ENCODE results near the gene LOC128125822.

LOC128125822 gene

DNA sequence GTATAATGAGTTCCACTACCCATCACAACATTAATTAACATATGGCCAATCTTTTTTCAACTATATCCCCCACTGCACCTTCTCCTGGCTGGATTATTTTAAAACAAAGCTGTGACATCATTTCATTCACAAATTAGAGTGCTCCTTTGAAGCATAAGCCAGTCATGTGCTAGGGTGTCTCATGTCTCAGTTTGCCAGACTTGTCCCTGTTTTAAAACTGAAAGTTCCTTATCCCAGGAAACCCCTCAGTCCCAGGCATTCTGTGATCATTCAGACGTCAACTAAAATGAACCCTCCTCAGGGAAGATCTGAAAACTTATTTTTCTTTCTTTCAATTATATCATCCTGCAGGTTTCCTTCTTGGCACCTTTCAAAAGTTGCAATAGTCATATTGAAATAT lies 29.3 kb upstream of the LOC128125822 start (continued):
- TF ChIP-seq, protein P1, sequence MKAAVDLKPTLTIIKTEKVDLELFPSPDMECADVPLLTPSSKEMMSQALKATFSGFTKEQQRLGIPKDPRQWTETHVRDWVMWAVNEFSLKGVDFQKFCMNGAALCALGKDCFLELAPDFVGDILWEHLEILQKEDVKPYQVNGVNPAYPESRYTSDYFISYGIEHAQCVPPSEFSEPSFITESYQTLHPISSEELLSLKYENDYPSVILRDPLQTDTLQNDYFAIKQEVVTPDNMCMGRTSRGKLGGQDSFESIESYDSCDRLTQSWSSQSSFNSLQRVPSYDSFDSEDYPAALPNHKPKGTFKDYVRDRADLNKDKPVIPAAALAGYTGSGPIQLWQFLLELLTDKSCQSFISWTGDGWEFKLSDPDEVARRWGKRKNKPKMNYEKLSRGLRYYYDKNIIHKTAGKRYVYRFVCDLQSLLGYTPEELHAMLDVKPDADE (IDR thresholded peaks at IDR 0.05), result no peak
- TF ChIP-seq NANOG (IDR thresholded peaks at IDR 0.05; ENCODE audit: borderline replicate concordance), result no peak
- TF ChIP-seq, protein P2, sequence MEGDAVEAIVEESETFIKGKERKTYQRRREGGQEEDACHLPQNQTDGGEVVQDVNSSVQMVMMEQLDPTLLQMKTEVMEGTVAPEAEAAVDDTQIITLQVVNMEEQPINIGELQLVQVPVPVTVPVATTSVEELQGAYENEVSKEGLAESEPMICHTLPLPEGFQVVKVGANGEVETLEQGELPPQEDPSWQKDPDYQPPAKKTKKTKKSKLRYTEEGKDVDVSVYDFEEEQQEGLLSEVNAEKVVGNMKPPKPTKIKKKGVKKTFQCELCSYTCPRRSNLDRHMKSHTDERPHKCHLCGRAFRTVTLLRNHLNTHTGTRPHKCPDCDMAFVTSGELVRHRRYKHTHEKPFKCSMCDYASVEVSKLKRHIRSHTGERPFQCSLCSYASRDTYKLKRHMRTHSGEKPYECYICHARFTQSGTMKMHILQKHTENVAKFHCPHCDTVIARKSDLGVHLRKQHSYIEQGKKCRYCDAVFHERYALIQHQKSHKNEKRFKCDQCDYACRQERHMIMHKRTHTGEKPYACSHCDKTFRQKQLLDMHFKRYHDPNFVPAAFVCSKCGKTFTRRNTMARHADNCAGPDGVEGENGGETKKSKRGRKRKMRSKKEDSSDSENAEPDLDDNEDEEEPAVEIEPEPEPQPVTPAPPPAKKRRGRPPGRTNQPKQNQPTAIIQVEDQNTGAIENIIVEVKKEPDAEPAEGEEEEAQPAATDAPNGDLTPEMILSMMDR (conservative IDR thresholded peaks at IDR 0.05; ENCODE audit: low read depth in 2 of 2), result no peak

DNA sequence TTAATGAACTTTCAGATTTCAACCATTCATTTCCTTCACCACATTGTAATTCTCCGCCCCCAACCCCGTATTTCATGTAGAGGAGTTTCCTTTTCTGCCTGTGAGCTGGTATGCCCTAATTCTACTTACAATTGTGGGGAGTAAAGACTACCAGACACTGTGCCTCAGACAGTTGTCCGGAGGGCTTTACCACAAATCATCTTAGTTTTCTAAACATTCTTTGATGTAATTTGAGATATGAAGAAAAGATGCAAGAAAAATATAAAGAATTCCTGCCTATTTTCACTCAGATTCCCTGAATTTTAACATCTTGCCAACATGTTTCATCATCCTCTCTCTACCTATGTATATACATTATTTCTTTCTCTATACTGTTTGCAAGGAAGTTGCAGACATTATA lies 28.3 kb upstream of the LOC128125822 start:
- Histone ChIP-seq H3K4me2 (no peak overlapping the region), H3K27ac (ENCODE audit: low read depth) (no peak overlapping the region), H3K4me1 (ENCODE audit: insufficient read depth) (no peaks in the 10 kb centered on the region), H3K4me3 (no peak overlapping the region), H4K20me1 (replicated peaks; ENCODE audit: insufficient read depth) (no peaks in the 10 kb centered on the region), H3K9me2 (ENCODE audit: insufficient read depth) (no peaks in the 10 kb centered on the region), H2AFZ (0 out of 2 replicates have a peak overlapping the region, but pooled peaks have one; percentile 4), H3F3A (replicated peaks; ENCODE audit: low read depth) (no peaks in the 10 kb centered on the region), H3K27me3 (ENCODE audit: insufficient read depth) (no peaks in the 10 kb centered on the region), H3K79me2 (replicated peaks; ENCODE audit: insufficient read depth) (no peaks in the 10 kb centered on the region), H3K36me3 (ENCODE audit: insufficient read depth) (no peaks in the 10 kb centered on the region)
- Mint-ChIP-seq H3K9me3 (peaks cover 10% of the 10 kb centered on the region), H3K27me3 (ENCODE audit: insufficient read depth, low read depth, poor library complexity) (peaks cover 2% of the 10 kb centered on the region), H3K36me3 (ENCODE audit: low read depth) (no peaks in the 10 kb centered on the region), H3K4me3 (no peak overlapping the region), H3K4me1 (no peaks in the 10 kb centered on the region), H3K27ac (no peak overlapping the region)
- ATAC-seq, result no peak
- no peak for DNase-seq (ENCODE audit: low spot score)
- TF ChIP-seq EZH2 (IDR thresholded peaks at IDR 0.05; ENCODE audit: low read depth, unreplicated experiment) (no peak), EZH2phosphoT487 (IDR thresholded peaks at IDR 0.05; ENCODE audit: unreplicated experiment) (no peak), CREB1 (CRISPR knock-in tag; IDR thresholded peaks at IDR 0.05; ENCODE audit: low read depth) (no peak), ZNF114 (CRISPR knock-in tag; IDR thresholded peaks at IDR 0.05) (no peak), NANOG (IDR thresholded peaks at IDR 0.05; ENCODE audit: borderline replicate concordance) (no peak), STAT1 (IDR thresholded peaks at IDR 0.05; ENCODE audit: unreplicated experiment) (no peak), JUNB (IDR thresholded peaks at IDR 0.05; ENCODE audit: unreplicated experiment) (no peak)
- TF ChIP-seq, protein P2 (conservative IDR thresholded peaks at IDR 0.05; ENCODE audit: low read depth in 2 of 2), result no peak
- TF ChIP-seq, protein P1 (IDR thresholded peaks at IDR 0.05), result no peak
- TF ChIP-seq, protein P3, sequence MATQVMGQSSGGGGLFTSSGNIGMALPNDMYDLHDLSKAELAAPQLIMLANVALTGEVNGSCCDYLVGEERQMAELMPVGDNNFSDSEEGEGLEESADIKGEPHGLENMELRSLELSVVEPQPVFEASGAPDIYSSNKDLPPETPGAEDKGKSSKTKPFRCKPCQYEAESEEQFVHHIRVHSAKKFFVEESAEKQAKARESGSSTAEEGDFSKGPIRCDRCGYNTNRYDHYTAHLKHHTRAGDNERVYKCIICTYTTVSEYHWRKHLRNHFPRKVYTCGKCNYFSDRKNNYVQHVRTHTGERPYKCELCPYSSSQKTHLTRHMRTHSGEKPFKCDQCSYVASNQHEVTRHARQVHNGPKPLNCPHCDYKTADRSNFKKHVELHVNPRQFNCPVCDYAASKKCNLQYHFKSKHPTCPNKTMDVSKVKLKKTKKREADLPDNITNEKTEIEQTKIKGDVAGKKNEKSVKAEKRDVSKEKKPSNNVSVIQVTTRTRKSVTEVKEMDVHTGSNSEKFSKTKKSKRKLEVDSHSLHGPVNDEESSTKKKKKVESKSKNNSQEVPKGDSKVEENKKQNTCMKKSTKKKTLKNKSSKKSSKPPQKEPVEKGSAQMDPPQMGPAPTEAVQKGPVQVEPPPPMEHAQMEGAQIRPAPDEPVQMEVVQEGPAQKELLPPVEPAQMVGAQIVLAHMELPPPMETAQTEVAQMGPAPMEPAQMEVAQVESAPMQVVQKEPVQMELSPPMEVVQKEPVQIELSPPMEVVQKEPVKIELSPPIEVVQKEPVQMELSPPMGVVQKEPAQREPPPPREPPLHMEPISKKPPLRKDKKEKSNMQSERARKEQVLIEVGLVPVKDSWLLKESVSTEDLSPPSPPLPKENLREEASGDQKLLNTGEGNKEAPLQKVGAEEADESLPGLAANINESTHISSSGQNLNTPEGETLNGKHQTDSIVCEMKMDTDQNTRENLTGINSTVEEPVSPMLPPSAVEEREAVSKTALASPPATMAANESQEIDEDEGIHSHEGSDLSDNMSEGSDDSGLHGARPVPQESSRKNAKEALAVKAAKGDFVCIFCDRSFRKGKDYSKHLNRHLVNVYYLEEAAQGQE (IDR thresholded peaks at IDR 0.05; ENCODE audit: unreplicated experiment), result no peak

Measured in GM23338 (cell line).